ENCODE results near the gene SLC35F1.

DNA sequence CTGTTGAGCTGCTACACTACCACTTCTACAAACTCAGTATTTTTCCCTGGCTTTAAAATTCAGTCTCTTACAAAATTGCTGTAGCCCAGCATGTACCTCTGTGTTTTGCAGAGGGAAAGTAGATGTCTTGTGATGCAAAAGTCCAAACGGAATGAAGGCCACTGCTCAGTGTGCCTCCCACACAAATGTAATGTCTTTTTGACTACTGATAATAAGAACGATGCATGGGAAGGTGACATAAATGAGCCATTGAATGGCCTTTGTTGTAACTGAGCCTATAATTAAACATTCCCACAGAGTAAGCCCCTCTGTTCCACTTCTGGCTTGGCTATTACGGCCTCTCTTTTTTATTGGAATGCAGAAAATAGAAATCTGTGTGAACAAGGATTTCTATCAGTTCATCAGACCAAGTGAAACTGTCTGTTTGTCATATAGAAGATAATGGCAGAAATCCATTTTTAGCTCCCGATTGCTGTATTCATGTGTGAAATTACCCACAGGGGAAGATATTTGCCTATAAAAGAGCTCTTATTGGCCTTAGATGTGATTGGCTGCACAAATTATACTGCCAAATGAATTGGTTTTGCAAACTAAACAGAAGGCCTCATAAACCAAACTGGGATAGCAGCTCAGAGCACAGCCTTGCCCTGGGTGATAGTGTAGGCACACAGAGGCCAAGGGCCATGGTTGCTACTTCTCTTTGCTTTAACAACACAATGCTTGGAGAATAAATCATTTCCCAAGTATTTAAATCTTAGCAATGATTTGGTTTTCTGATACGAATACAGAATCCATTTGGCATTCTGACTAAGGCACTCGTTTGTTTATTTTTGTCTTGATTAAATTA is 399.6 kb downstream of the SLC35F1 start:
- TF ChIP-seq, protein P1, sequence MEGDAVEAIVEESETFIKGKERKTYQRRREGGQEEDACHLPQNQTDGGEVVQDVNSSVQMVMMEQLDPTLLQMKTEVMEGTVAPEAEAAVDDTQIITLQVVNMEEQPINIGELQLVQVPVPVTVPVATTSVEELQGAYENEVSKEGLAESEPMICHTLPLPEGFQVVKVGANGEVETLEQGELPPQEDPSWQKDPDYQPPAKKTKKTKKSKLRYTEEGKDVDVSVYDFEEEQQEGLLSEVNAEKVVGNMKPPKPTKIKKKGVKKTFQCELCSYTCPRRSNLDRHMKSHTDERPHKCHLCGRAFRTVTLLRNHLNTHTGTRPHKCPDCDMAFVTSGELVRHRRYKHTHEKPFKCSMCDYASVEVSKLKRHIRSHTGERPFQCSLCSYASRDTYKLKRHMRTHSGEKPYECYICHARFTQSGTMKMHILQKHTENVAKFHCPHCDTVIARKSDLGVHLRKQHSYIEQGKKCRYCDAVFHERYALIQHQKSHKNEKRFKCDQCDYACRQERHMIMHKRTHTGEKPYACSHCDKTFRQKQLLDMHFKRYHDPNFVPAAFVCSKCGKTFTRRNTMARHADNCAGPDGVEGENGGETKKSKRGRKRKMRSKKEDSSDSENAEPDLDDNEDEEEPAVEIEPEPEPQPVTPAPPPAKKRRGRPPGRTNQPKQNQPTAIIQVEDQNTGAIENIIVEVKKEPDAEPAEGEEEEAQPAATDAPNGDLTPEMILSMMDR (IDR thresholded peaks at IDR 0.05): no peak
- TF ChIP-seq EZH2 (IDR thresholded peaks at IDR 0.05) (no peak), EZH2phosphoT487 (IDR thresholded peaks at IDR 0.05) (no peak)
